Measurements from ENCODE around the gene DNAJB1. TPM values are rescaled to one million over a fixed set of nuclear protein-coding genes. Genes with fewer than 3 reads are reported as not detected.
A peak's percentile ranks its signal among the peaks of the same experiment; 100 is the strongest.

Gene DNAJB1
- total and polyA plus RNA-seq, 10 of the 15 experiments (the other 5 are each of a cell fraction or from before 2014, with no cell fraction given) = 4.8 to 65.8 (median 34.9) TPM

DNA sequence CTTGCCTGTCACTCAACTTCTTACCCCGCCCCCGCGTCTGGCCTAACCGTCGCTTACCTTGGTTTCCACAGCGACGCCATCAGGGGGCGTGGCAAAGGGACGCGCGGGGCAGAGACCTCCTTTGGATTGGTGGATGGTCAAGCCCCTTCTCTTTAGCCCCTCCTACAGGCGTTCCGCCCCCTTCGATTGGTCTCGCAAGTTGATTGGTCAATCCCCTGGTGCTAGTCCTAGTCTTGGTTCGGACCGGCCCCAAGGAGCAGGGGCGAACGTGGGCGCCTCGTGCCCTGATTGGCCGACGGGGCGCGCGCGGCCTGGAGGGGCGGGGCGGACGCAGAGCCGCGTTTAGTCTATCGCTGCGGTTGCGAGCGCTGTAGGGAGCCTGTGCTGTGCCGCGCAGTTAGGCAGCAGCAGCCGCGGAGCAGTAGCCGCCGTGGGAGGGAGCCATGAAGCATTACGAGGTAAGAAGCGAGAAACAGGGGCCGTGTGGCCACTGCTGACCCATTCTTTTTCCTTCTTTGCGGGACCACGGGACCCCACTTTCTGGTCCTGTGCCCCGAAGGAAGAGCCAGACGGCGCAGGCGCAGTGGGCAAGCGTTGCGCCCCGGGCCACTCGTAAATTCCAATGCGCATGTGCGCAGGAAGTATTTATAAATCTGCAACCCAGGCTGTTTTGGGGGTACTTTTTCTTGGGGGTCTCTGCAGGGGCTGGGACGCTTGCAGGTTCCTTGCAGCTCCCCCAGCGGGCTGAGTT, 11.2 kb upstream of the DNAJB1 start, which contains the start of gene TECR (continued):
- TF ChIP-seq KDM1A (IDR thresholded peaks at IDR 0.05; ENCODE audit: borderline replicate concordance) (no peak), NR2F1 (conservative IDR thresholded peaks at IDR 0.05) (peak; percentile 50; the same call in 1 of the 2 replicates), SREBF1 (IDR thresholded peaks at IDR 0.05; ENCODE audit: low read length) (no peak)

DNA sequence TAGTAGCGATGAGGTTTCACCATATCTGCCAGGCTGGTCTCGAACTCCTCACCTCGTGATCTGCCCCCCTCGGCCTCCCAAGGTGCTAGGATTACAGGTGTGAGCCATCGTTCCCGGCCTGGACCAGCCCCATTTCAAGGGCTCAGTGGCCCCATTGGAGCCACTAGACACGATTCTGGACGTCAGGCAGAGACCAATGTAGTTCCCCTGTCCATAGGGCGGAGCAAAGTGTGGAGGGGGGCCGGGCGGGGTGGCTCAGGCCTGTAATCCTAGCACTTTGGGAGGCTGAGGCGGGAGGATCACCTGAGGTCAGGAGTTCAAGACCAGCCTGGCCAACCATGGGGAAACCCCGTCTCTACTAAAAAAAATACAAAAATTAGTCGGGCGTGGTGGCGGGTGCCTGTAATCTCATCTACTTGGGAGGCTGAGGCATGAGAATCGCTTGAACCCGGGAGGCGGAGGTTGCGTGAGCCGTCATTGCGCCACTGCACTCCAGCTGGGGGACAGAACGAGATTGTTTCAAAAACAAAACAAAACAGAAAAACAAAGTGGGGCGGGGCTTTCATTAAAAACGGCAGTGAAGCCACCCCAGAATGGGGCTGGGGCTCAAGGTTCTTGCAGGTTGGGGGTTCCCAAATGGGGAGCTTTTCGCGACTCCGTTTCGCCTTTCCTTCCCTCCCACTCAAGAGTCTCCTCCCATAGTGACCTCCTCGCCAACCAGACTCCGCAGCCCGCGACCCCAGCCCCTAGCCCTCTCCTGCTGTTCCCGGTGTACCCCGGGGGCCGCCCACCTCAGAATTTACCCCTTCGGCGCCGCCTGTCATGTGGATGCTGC, 10.4 kb upstream of the DNAJB1 start:
- 15% methylated on average over 39 of the region's 39 CpGs for WGBS (ENCODE audit: insufficient coverage, insufficient replicate concordance, low lambda C conversion rate, missing lambda C conversion rate)
- no peaks in the 10 kb centered on the region for H4K20me1 ChIP-seq (ENCODE audit: control insufficient read depth, insufficient read depth)
- peak overlapping the region; percentile 56; the same call in 1 of the 2 replicates for H3K27ac ChIP-seq (ENCODE audit: control insufficient read depth, insufficient read depth)
- FAIRE-seq (no peak), DNase-seq (ENCODE audit: low read depth, low spot score) (no peak), ATAC-seq (no peak)
- POLR2A ChIA-PET = interaction anchor here (1.3 to 2.1 kb wide), 2 partner anchors 8 to 10 kb away, joined by 3 to 12 read pairs; partner anchors contain the start of gene DNAJB1
- in situ Hi-C loops (cut with MboI) (no loop called here), intact Hi-C loops (cut with micrococcal nuclease; ENCODE audit: unreplicated experiment) (no loop called here)
- H3K27me3 ChIP-seq (replicated peaks in 1 of 2; ENCODE audit: control insufficient read depth in 2 of 2, insufficient read depth in 2 of 2, low read length in 1 of 2) = no peaks in the 10 kb centered on the region
- CTCF ChIA-PET = no interaction called here
- peak overlapping the region; percentile 91 for H2AFZ ChIP-seq (ENCODE audit: control insufficient read depth, low read depth, low read length)
- H3K9me3 ChIP-seq (replicated peaks; ENCODE audit: control insufficient read depth, insufficient read depth, low read length) = no peaks in the 10 kb centered on the region
- peaks cover 0 to 2% of the 10 kb centered on the region in 2 experiments; a peak in 1 of 4 replicates for H3K36me3 ChIP-seq (ENCODE audit: control insufficient read depth in 2 of 2, insufficient read depth in 2 of 2, low read length in 1 of 2)
- H3K4me2 ChIP-seq (ENCODE audit: control insufficient read depth, insufficient read depth) = peak overlapping the region; percentile 49
- no TSS peak for BruUV-seq (replicated peaks)
- RAD21 ChIA-PET (ENCODE audit: unreplicated experiment) = no interaction called here
- H3K9ac ChIP-seq (ENCODE audit: control insufficient read depth, insufficient read depth, low read length) = peak overlapping the region; percentile 57; the same call in 1 of the 2 replicates
- peak overlapping the region; percentile 59; the same call in 1 of the 2 replicates for H3K4me3 ChIP-seq
- H3K79me2 ChIP-seq (ENCODE audit: control insufficient read depth, insufficient read depth, low read length) = peaks cover 16% of the 10 kb centered on the region
- peaks cover 5% of the 10 kb centered on the region; the same call in 1 of the 2 replicates for H3K4me1 ChIP-seq (ENCODE audit: control insufficient read depth, insufficient read depth, low read length)
- SMC1A ChIA-PET (ENCODE audit: uncharacterized antibody, unreplicated experiment) = interaction anchor here (1.0 kb wide), 1 partner anchor 8 kb away, joined by 3 read pairs; no protein-coding TSS in a partner anchor
- TF ChIP-seq NR2F1 (conservative IDR thresholded peaks at IDR 0.05) = peak; percentile 37; the same call in 1 of the 2 replicates
- TF ChIP-seq SMAD1 (IDR thresholded peaks at IDR 0.05; ENCODE audit: low read depth, partially characterized antibody) = no peak
- peak; percentile 27; the same call in 1 of the 2 replicates for TF ChIP-seq GATAD2B (conservative IDR thresholded peaks at IDR 0.05; ENCODE audit: low read depth)
- peak; percentile 45; the same call in 1 of the 2 replicates for TF ChIP-seq NBN (IDR thresholded peaks at IDR 0.05)
- TF ChIP-seq CBX5 (IDR thresholded peaks at IDR 0.05; ENCODE audit: low read depth) = no peak
- TF ChIP-seq, protein P1, sequence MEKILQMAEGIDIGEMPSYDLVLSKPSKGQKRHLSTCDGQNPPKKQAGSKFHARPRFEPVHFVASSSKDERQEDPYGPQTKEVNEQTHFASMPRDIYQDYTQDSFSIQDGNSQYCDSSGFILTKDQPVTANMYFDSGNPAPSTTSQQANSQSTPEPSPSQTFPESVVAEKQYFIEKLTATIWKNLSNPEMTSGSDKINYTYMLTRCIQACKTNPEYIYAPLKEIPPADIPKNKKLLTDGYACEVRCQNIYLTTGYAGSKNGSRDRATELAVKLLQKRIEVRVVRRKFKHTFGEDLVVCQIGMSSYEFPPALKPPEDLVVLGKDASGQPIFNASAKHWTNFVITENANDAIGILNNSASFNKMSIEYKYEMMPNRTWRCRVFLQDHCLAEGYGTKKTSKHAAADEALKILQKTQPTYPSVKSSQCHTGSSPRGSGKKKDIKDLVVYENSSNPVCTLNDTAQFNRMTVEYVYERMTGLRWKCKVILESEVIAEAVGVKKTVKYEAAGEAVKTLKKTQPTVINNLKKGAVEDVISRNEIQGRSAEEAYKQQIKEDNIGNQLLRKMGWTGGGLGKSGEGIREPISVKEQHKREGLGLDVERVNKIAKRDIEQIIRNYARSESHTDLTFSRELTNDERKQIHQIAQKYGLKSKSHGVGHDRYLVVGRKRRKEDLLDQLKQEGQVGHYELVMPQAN (conservative IDR thresholded peaks at IDR 0.05) = peak; percentile 52; the same call in 1 of the 2 replicates
- no peak for TF ChIP-seq TCF3 (IDR thresholded peaks at IDR 0.05; ENCODE audit: borderline replicate concordance, insufficient read depth, low read depth, low read length)
- no peak for TF ChIP-seq NFYA (IDR thresholded peaks at IDR 0.05; ENCODE audit: borderline replicate concordance, low read depth, low read length)
- TF ChIP-seq, protein P2, sequence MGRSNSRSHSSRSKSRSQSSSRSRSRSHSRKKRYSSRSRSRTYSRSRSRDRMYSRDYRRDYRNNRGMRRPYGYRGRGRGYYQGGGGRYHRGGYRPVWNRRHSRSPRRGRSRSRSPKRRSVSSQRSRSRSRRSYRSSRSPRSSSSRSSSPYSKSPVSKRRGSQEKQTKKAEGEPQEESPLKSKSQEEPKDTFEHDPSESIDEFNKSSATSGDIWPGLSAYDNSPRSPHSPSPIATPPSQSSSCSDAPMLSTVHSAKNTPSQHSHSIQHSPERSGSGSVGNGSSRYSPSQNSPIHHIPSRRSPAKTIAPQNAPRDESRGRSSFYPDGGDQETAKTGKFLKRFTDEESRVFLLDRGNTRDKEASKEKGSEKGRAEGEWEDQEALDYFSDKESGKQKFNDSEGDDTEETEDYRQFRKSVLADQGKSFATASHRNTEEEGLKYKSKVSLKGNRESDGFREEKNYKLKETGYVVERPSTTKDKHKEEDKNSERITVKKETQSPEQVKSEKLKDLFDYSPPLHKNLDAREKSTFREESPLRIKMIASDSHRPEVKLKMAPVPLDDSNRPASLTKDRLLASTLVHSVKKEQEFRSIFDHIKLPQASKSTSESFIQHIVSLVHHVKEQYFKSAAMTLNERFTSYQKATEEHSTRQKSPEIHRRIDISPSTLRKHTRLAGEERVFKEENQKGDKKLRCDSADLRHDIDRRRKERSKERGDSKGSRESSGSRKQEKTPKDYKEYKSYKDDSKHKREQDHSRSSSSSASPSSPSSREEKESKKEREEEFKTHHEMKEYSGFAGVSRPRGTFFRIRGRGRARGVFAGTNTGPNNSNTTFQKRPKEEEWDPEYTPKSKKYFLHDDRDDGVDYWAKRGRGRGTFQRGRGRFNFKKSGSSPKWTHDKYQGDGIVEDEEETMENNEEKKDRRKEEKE (IDR thresholded peaks at IDR 0.05) = no peak
- TF ChIP-seq, protein P3, sequence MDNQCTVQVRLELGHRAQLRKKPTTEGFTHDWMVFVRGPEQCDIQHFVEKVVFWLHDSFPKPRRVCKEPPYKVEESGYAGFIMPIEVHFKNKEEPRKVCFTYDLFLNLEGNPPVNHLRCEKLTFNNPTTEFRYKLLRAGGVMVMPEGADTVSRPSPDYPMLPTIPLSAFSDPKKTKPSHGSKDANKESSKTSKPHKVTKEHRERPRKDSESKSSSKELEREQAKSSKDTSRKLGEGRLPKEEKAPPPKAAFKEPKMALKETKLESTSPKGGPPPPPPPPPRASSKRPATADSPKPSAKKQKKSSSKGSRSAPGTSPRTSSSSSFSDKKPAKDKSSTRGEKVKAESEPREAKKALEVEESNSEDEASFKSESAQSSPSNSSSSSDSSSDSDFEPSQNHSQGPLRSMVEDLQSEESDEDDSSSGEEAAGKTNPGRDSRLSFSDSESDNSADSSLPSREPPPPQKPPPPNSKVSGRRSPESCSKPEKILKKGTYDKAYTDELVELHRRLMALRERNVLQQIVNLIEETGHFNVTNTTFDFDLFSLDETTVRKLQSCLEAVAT (IDR thresholded peaks at IDR 0.05) = peak; percentile 75
- TF ChIP-seq KLF5 (IDR thresholded peaks at IDR 0.05; ENCODE audit: partially characterized antibody) = no peak
